OCI-M2 (cell line): ENCODE results near the gene NEU1.
A peak's percentile ranks its signal among the peaks of the same experiment; 100 is the strongest.
"Not testable (repeated sequence)": the region's sequence is repeated elsewhere in the genome, so short reads cannot be mapped to it uniquely, and the experiment has no call there.

Source experiments
- DNase-seq: peaks from one replicate; lab custom pipeline; 2025; ENCODE audit not compliant: unreplicated experiment; lab: John Stamatoyannopoulos, UW

Gene NEU1

DNA sequence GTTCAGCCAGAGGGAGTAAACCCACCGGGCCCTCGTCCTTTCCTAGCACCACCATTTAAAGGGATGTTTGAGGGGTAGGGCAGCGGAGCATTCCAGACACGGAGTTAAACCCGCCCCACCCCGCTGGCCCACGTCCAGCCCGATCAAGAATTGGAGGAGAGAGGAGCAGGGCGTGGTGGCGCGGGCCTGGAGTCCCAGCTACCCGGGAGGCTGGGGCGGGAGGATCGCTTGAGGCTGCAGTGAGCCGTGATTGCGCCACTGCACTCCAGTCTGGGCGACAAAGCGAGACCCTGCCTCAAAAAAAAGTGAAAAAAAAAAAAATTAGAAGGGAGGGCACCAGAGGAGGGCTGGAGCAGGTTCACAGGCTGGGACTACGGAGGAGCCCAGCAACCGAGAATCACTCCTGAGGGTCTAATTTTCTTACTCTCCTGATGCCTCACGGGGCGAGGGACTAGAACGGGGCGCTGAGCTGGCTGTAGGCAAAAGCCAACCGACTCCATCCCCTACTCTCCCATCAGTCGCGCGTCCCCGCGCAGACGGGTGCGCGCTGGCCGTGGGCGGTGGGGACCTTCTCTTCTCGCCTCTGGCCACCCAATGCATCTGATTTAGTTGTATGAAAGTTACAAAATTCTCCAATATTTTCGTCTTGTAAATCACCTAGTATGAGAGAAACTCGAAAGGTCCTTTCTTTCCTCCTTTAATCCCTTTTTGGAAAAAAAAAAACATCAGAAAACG, 41.2 kb downstream of the NEU1 start:
- no peak for DNase-seq

- not testable (repeated sequence) for DNase-seq
Observed at GRCh38 chr6:31820399-31820798, 42.2 kb downstream of the NEU1 start.

GRCh38 chr6:31819871-31820299, 42.7 kb downstream of the NEU1 start:
- no peak for DNase-seq

- DNase-seq, result not testable (repeated sequence)
Observed at GRCh38 chr6:31817929-31818511, 44.6 kb downstream of the NEU1 start.

DNA sequence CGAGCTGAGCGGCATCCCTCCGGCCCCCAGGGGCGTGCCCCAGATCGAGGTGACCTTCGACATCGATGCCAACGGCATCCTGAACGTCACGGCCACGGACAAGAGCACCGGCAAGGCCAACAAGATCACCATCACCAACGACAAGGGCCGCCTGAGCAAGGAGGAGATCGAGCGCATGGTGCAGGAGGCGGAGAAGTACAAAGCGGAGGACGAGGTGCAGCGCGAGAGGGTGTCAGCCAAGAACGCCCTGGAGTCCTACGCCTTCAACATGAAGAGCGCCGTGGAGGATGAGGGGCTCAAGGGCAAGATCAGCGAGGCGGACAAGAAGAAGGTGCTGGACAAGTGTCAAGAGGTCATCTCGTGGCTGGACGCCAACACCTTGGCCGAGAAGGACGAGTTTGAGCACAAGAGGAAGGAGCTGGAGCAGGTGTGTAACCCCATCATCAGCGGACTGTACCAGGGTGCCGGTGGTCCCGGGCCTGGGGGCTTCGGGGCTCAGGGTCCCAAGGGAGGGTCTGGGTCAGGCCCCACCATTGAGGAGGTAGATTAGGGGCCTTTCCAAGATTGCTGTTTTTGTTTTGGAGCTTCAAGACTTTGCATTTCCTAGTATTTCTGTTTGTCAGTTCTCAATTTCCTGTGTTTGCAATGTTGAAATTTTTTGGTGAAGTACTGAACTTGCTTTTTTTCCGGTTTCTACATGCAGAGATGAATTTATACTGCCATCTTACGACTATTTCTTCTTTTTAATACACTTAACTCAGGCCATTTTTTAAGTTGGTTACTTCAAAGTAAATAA, 45.3 kb downstream of the NEU1 start:
- not testable (repeated sequence) for DNase-seq

DNA sequence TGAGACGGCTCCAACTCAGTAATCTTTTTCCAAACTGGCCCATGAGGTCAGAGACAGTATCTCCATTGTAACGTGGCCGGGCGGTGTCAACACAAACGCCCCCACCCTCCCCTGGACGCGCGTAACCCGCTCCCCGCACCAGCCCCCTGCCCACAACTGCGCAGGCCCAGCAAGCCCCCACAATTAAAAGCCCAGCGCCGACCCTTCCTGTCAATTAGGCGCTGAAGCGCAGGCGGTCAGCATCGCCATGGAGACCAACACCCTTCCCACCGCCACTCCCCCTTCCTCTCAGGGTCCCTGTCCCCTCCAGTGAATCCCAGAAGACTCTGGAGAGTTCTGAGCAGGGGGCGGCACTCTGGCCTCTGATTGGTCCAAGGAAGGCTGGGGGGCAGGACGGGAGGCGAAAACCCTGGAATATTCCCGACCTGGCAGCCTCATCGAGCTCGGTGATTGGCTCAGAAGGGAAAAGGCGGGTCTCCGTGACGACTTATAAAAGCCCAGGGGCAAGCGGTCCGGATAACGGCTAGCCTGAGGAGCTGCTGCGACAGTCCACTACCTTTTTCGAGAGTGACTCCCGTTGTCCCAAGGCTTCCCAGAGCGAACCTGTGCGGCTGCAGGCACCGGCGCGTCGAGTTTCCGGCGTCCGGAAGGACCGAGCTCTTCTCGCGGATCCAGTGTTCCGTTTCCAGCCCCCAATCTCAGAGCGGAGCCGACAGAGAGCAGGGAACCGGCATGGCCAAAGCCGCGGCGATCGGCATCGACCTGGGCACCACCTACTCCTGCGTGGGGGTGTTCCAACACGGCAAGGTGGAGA, 47.4 kb downstream of the NEU1 start, which contains the start of the genes HSPA1A and HSPA1L:
TSS of gene HSPA1A (plus strand) at position 519 of the 814 bp plus-strand sequence. CDS start at position 733, 214 bp downstream.
TSS of gene HSPA1L (minus strand) at position 259 of the 814 bp plus-strand sequence. CDS start 3,311 bp downstream, outside the sequence.
- peak; percentile 90 for DNase-seq

- DNase-seq, result no peak
Observed at GRCh38 chr6:31814677-31815024, 48.0 kb downstream of the NEU1 start.

DNA sequence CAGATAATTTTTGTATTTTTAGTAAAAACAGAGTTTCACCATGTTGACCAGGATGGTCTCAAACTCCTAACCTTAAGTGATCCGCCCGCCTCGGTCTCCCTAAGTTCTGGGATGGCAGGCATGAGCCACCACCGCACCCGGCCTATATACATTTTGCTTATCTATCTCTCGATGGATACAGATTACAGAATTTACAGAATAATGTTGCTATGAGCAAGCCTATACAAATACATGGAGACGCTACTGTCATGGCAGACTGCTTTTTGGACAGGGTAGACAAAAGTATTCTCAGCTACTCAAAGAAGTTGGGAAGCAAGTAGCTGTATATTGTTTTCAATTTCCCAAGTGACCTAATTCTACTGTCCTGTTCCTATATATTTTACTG, 49.2 kb downstream of the NEU1 start:
- DNase-seq, result no peak

DNA sequence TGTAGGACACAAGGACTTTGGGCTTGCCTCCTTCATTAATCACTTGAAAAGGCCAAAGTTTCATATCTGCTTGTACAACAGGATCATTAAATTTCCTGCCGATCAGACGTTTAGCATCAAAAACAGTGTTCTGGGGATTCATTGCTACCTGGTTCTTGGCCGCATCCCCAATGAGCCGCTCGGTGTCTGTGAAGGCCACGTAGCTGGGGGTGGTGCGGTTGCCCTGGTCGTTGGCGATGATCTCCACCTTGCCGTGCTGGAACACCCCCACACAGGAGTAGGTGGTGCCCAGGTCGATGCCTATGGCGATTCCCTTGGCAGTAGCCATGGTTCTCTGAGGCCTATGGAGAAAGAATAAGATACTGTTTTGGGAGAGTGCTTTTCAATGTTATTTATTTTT, 51.0 kb downstream of the NEU1 start:
- DNase-seq, result no peak

DNA sequence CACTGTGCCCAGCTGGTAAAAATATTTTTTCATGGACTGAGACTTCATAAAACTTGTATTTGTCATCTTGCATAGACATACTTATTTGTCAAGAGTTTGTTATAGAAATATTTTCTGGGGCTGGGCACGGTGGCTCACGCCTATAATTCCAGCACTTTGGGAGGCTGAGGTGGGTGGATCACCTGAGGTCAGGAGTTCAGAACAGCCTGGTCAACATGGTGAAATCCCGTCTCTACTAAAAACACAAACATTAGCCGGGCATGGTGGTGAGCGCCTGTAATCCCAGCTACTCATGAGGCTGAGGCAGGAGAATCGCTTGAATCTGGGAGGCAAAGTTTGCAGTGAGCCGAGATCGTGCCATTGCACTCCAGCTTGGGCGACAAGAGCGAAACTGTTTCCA, 54.0 kb downstream of the NEU1 start:
- not testable (repeated sequence) for DNase-seq
